ENCODE measurements around the gene HS6ST3. TPM values are rescaled to one million over a fixed set of nuclear protein-coding genes. Genes with fewer than 3 reads are reported as not detected.

HS6ST3 gene
- total and polyA plus RNA-seq, 9 of the 15 experiments (the other 6 are each of a cell fraction or from before 2014, with no cell fraction given) = not detected

DNA sequence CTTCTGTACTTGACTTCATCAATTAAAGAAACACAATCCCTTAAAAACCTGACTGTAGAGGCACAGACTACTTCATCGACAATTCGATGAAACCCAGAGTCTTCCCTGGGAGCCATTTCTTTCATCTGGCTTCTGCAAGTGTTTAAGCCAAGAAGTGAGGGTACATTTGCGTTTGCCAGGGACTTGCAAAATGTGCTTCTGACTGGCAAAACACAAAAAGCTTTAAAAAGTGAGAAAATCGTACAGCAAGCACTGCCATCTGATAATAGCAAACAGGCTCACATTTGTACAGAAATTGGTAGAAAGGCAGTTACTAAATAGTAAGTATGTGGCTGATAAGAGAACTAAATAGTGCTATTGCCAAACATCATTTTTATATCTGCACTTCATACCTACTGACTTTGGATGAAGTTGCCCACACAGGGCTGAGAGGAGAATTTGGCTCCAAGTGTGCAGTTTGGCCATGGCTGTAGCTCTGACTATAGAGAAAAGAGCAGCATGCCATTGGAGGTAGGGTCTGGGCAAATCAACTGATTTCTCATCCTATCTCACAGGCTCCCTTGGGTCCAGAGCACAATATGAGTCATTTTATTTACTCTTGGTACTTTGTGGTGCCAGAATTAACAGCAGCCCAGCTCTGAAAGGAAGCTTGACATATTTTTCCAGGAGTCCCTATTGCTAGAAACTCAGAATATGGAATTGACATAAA is 546.2 kb downstream of the HS6ST3 start:
- no TSS peak for BruUV-seq (replicated peaks)
- Histone ChIP-seq H3K9me3 (replicated peaks; ENCODE audit: control insufficient read depth, insufficient read depth, low read depth, low read length) (no peaks in the 10 kb centered on the region), H3K79me2 (ENCODE audit: control insufficient read depth, insufficient read depth, low read length) (no peaks in the 10 kb centered on the region), H3K4me1 (replicated peaks in 1 of 2; ENCODE audit: control insufficient read depth in 2 of 2, insufficient read depth in 2 of 2, low read length in 2 of 2) (no peaks in the 10 kb centered on the region), H3K9me1 (ENCODE audit: control insufficient read depth, insufficient read depth, low read length) (no peaks in the 10 kb centered on the region), H3K27me3 (ENCODE audit: control insufficient read depth in 2 of 2, insufficient read depth in 2 of 2, low read length in 2 of 2) (no peaks in the 10 kb centered on the region), H3K36me3 (ENCODE audit: control insufficient read depth, insufficient read depth, low read length) (no peaks in the 10 kb centered on the region), H3K27ac (ENCODE audit: extremely low read depth, low read depth, low read length) (no peak overlapping the region), H2AFZ (ENCODE audit: low read depth, low read length) (no peak overlapping the region), H3K4me2 (ENCODE audit: insufficient read depth, low read length) (no peak overlapping the region), H3K4me3 (no peak overlapping the region), H4K20me1 (replicated peaks; ENCODE audit: control insufficient read depth, insufficient read depth, low read length) (no peaks in the 10 kb centered on the region), H3K9ac (ENCODE audit: insufficient read depth in 1 of 2, low read depth in 2 of 2, low read length in 2 of 2) (no peak overlapping the region)
- DNase-seq (ENCODE audit: extremely low read depth in 1 of 4, low spot score in 3 of 4) = no peak
- ChIA-PET POLR2A (no interaction called here), CTCF (ENCODE audit: low intra/inter-chr PET ratio) (no interaction called here)
- ATAC-seq = no peak
- no peak for FAIRE-seq
- 0% methylated on average over 4 of the region's 4 CpGs for WGBS (ENCODE audit: insufficient coverage, low coverage, missing lambda C conversion rate)
- in situ Hi-C loops (cut with MboI) = no loop called here
- intact Hi-C loops (cut with micrococcal nuclease) = no loop called here
- TF ChIP-seq RBM39 (optimal IDR thresholded peaks at IDR 0.05; ENCODE audit: low read depth, low read length) = no peak
- no peak for TF ChIP-seq ZBTB8A (IDR thresholded peaks at IDR 0.05; ENCODE audit: partially characterized antibody)
- no peak for TF ChIP-seq DIDO1 (tag; IDR thresholded peaks at IDR 0.05; ENCODE audit: low read depth)
- TF ChIP-seq NFATC3 (IDR thresholded peaks at IDR 0.05) = no peak
- TF ChIP-seq TARDBP (IDR thresholded peaks at IDR 0.05) = no peak
- TF ChIP-seq AFF1 (IDR thresholded peaks at IDR 0.05; ENCODE audit: low read depth in 1 of 2, partially characterized antibody in 2 of 2) = no peak
- no peak for TF ChIP-seq ZNF384 (IDR thresholded peaks at IDR 0.05; ENCODE audit: low read depth, low read length)
- no peak for TF ChIP-seq FOXP4 (CRISPR knock-in tag; IDR thresholded peaks at IDR 0.05; ENCODE audit: borderline replicate concordance)
- TF ChIP-seq, protein P1, sequence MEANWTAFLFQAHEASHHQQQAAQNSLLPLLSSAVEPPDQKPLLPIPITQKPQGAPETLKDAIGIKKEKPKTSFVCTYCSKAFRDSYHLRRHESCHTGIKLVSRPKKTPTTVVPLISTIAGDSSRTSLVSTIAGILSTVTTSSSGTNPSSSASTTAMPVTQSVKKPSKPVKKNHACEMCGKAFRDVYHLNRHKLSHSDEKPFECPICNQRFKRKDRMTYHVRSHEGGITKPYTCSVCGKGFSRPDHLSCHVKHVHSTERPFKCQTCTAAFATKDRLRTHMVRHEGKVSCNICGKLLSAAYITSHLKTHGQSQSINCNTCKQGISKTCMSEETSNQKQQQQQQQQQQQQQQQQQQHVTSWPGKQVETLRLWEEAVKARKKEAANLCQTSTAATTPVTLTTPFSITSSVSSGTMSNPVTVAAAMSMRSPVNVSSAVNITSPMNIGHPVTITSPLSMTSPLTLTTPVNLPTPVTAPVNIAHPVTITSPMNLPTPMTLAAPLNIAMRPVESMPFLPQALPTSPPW (CRISPR knock-in tag; IDR thresholded peaks at IDR 0.05) = no peak
- TF ChIP-seq HDAC2 (IDR thresholded peaks at IDR 0.05) = no peak
- no peak for TF ChIP-seq ZNF174 (CRISPR knock-in tag; IDR thresholded peaks at IDR 0.05)
- no peak for TF ChIP-seq NFE2L1 (tag; IDR thresholded peaks at IDR 0.05; ENCODE audit: borderline replicate concordance, low read depth)
- no peak for TF ChIP-seq KLF13 (tag; IDR thresholded peaks at IDR 0.05; ENCODE audit: borderline replicate concordance, low read depth)
- TF ChIP-seq HDAC8 (tag; IDR thresholded peaks at IDR 0.05) = no peak
- TF ChIP-seq TEAD1 (CRISPR knock-in tag; IDR thresholded peaks at IDR 0.05) = no peak
